Measurements from ENCODE around the gene PSAP.
A peak's percentile ranks its signal among the peaks of the same experiment; 100 is the strongest.
"Not testable (repeated sequence)": the region's sequence is repeated elsewhere in the genome, so short reads cannot be mapped to it uniquely, and the experiment has no call there.

PSAP gene

GRCh38 chr10:71887743-71888142 is 36.7 kb upstream of the PSAP start:
- Histone ChIP-seq H3K9me3 (ENCODE audit: insufficient read depth, low read depth, low read length) (no peaks in the 10 kb centered on the region), H3K4me1 (ENCODE audit: insufficient read depth, low read length) (no peaks in the 10 kb centered on the region), H3K27ac (ENCODE audit: low read depth, low read length) (no peak overlapping the region), H3K36me3 (ENCODE audit: insufficient read depth, low read length) (no peaks in the 10 kb centered on the region), H3K9ac (ENCODE audit: low read depth, low read length) (no peak overlapping the region), H3K27me3 (ENCODE audit: insufficient read depth, low read length) (peaks cover 35% of the 10 kb centered on the region), H3K4me3 (ENCODE audit: low read length) (no peak overlapping the region)
- WGBS: 77% methylated on average over 4 of the region's 4 CpGs

DNA sequence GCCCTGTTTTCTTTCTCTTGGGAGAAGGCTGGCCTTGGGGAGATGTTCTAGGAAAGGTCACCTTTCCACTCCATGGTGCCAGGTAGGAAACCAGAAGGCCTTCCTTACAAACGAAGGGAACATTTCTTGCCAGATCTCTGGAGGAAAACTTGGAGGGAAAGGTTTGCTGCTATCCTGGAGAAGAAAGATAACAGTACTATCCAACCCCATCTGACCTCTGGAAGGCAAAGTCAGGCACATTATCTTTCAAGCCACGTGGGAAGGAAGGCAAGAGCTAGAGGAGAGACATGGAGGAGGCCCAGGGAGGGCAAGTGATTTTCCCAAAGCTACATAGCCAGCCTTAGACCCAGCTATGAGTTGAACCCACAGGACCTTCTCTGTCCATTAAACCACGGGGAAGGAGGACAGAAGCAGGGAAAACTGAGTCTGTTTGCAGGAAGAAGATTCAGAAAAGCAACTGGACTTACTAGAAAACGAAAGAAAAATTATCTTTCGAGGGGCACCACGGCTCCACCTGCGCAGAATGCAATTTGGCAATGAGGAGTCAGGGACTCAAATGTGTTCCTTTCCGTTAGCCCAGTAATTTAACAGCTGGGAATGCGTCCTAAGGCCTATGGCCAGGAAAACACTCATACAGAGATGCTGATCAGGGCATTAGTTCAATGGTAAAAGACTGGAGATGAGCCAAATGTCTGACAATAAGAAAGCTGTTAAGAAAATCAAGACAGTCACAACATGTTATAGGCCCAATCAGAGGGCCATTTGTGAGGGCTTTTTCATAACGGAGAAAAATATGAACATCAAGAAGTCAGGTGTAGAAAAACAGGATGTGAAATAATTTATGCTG is 32.0 kb upstream of the PSAP start:
- H3K4me3 ChIP-seq (ENCODE audit: low read length): no peak overlapping the region
- peaks cover 8% of the 10 kb centered on the region for H3K27me3 ChIP-seq (ENCODE audit: insufficient read depth, low read length)
- no peak overlapping the region for H3K27ac ChIP-seq (ENCODE audit: low read depth, low read length)
- no peak overlapping the region for H3K9ac ChIP-seq (ENCODE audit: low read depth, low read length)
- WGBS: 87% methylated on average over 10 of the region's 10 CpGs
- H3K36me3 ChIP-seq (ENCODE audit: insufficient read depth, low read length): no peaks in the 10 kb centered on the region
- H3K4me1 ChIP-seq (ENCODE audit: insufficient read depth, low read length): no peaks in the 10 kb centered on the region
- no peaks in the 10 kb centered on the region for H3K9me3 ChIP-seq (ENCODE audit: insufficient read depth, low read depth, low read length)

- 94% methylated on average over 9 of the region's 9 CpGs for WGBS
- H3K27ac ChIP-seq (ENCODE audit: low read depth, low read length): no peak overlapping the region
- H3K4me1 ChIP-seq (ENCODE audit: insufficient read depth, low read length): 0 out of 2 replicates have a peak, but pooled peaks cover 3% of the 10 kb centered on the region
- no peaks in the 10 kb centered on the region for H3K36me3 ChIP-seq (ENCODE audit: insufficient read depth, low read length)
- 0 out of 2 replicates have a peak, but pooled peaks cover 2% of the 10 kb centered on the region for H3K27me3 ChIP-seq (ENCODE audit: insufficient read depth, low read length)
- H3K9ac ChIP-seq (ENCODE audit: low read depth, low read length): no peak overlapping the region
- H3K4me3 ChIP-seq (ENCODE audit: low read length): no peak overlapping the region
- H3K9me3 ChIP-seq (ENCODE audit: insufficient read depth, low read depth, low read length): no peaks in the 10 kb centered on the region
Measured at GRCh38 chr10:71881647-71882355, 30.8 kb upstream of the PSAP start.

- H3K4me1 ChIP-seq (ENCODE audit: insufficient read depth, low read length); H3K9me3 ChIP-seq (ENCODE audit: insufficient read depth, low read depth, low read length); H3K4me3 ChIP-seq (ENCODE audit: low read length); H3K9ac ChIP-seq (ENCODE audit: low read depth, low read length); H3K27me3 ChIP-seq (ENCODE audit: insufficient read depth, low read length); H3K36me3 ChIP-seq (ENCODE audit: insufficient read depth, low read length); H3K27ac ChIP-seq (ENCODE audit: low read depth, low read length): not testable (repeated sequence)
- WGBS: 91% methylated on average over 2 of the region's 2 CpGs
Measured at GRCh38 chr10:71881307-71881624, 30.2 kb upstream of the PSAP start.

DNA sequence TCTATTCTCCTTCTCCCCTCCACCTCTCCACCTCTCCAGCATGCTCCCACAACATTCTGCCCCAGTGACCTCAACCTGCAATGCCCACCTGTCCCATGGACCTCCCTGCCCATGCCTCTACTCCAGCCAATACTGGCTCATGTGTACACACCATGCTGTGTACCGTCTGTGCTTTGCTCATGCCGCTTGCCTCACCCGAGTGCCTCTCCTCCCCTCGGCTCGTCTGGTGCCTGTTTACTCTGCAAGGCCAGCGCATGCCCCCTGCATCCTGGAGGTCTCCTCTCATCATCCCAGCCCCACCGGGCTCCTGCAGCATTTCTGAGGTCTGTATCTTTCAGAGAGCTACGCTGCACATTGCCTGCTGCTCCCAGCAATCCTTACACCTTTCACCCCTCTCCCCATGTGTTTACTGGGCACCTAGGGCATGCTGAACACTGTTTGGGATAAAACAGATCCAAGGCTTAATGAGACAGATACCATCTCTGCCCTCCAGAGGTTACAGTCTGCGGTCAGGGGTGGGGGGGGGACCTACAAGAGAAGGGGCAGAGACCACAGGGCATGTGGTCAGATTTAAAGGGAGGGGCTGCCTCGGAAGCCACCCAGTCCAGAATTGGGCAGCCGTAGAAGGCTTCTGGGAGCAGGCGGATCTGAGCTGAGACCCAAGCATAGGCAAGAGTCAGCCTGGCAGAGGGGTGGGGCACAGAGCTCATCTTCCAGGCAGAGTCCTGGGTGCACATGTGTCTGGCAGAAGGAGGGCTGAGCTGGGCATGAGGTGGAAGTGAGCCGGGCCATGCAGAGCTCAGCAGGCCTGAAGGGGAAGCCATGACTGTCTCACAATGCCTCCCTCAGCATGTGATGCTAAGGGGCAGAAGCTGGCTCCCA is 29.6 kb upstream of the PSAP start:
- Histone ChIP-seq H3K4me1 (ENCODE audit: insufficient read depth, low read length) (0 out of 2 replicates have a peak, but pooled peaks cover 3% of the 10 kb centered on the region), H3K27me3 (ENCODE audit: insufficient read depth, low read length) (no peaks in the 10 kb centered on the region), H3K9me3 (ENCODE audit: insufficient read depth, low read depth, low read length) (no peaks in the 10 kb centered on the region), H3K9ac (ENCODE audit: low read depth, low read length) (no peak overlapping the region), H3K4me3 (ENCODE audit: low read length) (no peak overlapping the region), H3K36me3 (ENCODE audit: insufficient read depth, low read length) (no peaks in the 10 kb centered on the region), H3K27ac (ENCODE audit: low read depth, low read length) (no peak overlapping the region)
- WGBS: 91% methylated on average over 13 of the region's 13 CpGs

- no peaks in the 10 kb centered on the region for H3K36me3 ChIP-seq (ENCODE audit: insufficient read depth, low read length)
- H3K9ac ChIP-seq (ENCODE audit: low read depth, low read length): no peak overlapping the region
- H3K27ac ChIP-seq (ENCODE audit: low read depth, low read length): no peak overlapping the region
- H3K27me3 ChIP-seq (ENCODE audit: insufficient read depth, low read length): no peaks in the 10 kb centered on the region
- H3K9me3 ChIP-seq (ENCODE audit: insufficient read depth, low read depth, low read length): no peaks in the 10 kb centered on the region
- WGBS: 38% methylated on average over 16 of the region's 18 CpGs
- H3K4me1 ChIP-seq (ENCODE audit: insufficient read depth, low read length): 0 out of 2 replicates have a peak, but pooled peaks cover 3% of the 10 kb centered on the region
- H3K4me3 ChIP-seq (ENCODE audit: low read length): peak overlapping the region; percentile 18; the same call in 1 of the 2 replicates
Measured at GRCh38 chr10:71878327-71879034, 27.4 kb upstream of the PSAP start.

- Histone ChIP-seq H3K4me3 (ENCODE audit: low read length) (no peak overlapping the region), H3K9me3 (ENCODE audit: insufficient read depth, low read depth, low read length) (no peaks in the 10 kb centered on the region), H3K9ac (ENCODE audit: low read depth, low read length) (no peak overlapping the region), H3K27ac (ENCODE audit: low read depth, low read length) (no peak overlapping the region), H3K36me3 (ENCODE audit: insufficient read depth, low read length) (no peaks in the 10 kb centered on the region), H3K27me3 (ENCODE audit: insufficient read depth, low read length) (no peaks in the 10 kb centered on the region), H3K4me1 (ENCODE audit: insufficient read depth, low read length) (0 out of 2 replicates have a peak, but pooled peaks cover 3% of the 10 kb centered on the region)
- 84% methylated on average over 4 of the region's 4 CpGs for WGBS
Measured at GRCh38 chr10:71877821-71878220, 26.8 kb upstream of the PSAP start.

DNA sequence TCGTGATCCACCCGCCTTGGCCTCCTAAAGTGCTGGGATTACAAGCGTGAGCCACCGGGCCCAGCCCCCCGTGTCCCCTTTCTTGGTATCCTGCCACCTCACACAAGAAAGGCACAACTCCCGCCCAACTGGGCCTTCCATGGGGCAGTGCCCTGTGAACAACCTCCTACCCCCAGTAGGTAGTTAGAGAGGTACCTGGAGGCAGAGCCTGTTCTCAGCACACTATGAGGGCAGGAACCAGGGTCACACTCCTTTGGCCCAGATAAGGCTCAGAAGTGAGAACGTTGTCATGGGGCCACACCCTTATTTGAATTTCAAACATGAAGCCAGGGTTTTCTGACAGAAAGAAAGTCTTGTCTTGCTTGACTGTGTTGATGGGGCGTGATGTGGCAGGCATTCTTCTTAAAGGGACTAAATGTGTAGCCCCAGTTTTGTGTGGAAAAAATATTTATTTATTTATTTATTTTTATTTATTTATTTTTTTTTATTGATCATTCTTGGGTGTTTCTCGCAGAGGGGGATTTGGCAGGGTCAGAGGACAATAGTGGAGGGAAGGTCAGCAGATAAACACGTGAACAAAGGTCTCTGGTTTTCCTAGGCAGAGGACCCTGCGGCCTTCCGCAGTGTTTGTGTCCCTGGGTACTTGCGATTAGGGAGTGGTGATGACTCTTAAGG is 23.8 kb upstream of the PSAP start:
- H3K36me3 ChIP-seq (ENCODE audit: insufficient read depth, low read length); H3K27ac ChIP-seq (ENCODE audit: low read depth, low read length); H3K4me3 ChIP-seq (ENCODE audit: low read length); H3K9ac ChIP-seq (ENCODE audit: low read depth, low read length); H3K27me3 ChIP-seq (ENCODE audit: insufficient read depth, low read length); H3K4me1 ChIP-seq (ENCODE audit: insufficient read depth, low read length); H3K9me3 ChIP-seq (ENCODE audit: insufficient read depth, low read depth, low read length): not testable (repeated sequence)
- WGBS: 90% methylated on average over 12 of the region's 13 CpGs

- Histone ChIP-seq H3K9ac (ENCODE audit: low read depth, low read length) (no peak overlapping the region), H3K27me3 (ENCODE audit: insufficient read depth, low read length) (no peaks in the 10 kb centered on the region), H3K9me3 (ENCODE audit: insufficient read depth, low read depth, low read length) (no peaks in the 10 kb centered on the region), H3K4me3 (ENCODE audit: low read length) (no peak overlapping the region), H3K27ac (ENCODE audit: low read depth, low read length) (no peak overlapping the region), H3K4me1 (ENCODE audit: insufficient read depth, low read length) (0 out of 2 replicates have a peak, but pooled peaks cover 3% of the 10 kb centered on the region), H3K36me3 (ENCODE audit: insufficient read depth, low read length) (no peaks in the 10 kb centered on the region)
- 94% methylated on average over 7 of the region's 7 CpGs for WGBS
Measured at GRCh38 chr10:71873582-71874211, 22.6 kb upstream of the PSAP start.

GRCh38 chr10:71869601-71870000 is 18.6 kb upstream of the PSAP start:
- H3K27me3 ChIP-seq (ENCODE audit: insufficient read depth, low read length); H3K9me3 ChIP-seq (ENCODE audit: insufficient read depth, low read depth, low read length); H3K4me3 ChIP-seq (ENCODE audit: low read length); H3K36me3 ChIP-seq (ENCODE audit: insufficient read depth, low read length); H3K4me1 ChIP-seq (ENCODE audit: insufficient read depth, low read length); H3K27ac ChIP-seq (ENCODE audit: low read depth, low read length); H3K9ac ChIP-seq (ENCODE audit: low read depth, low read length): not testable (repeated sequence)
- 98% methylated on average over 32 of the region's 32 CpGs for WGBS

Data from HUES64 (cell line).